ENCODE results near the gene PKD2L1.

Gene PKD2L1

GRCh38 chr10:100356067-100357017, 26.3 kb upstream of the PKD2L1 start:
- DNase-seq (ENCODE audit: low spot score) = no peak

DNA sequence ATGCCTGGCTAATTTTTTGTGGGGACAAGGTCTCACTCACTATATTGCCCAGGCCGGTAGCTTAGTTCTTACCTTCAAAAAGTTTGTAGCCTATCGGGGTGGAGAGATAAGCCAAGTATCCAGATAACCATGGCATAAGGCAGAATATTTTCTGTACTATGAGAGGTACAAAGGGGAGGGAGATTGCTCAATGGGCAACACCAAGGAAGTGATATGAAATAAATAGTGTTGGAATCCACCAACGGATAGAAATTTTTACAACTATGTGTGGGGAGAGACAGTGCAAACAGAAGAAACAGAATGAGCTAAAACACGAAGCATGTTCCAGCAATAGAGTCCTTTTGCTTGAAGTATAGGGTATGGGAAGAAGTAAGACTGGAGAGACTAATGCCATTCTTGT, 25.1 kb upstream of the PKD2L1 start:
- no peak for DNase-seq (ENCODE audit: low spot score)

DNA sequence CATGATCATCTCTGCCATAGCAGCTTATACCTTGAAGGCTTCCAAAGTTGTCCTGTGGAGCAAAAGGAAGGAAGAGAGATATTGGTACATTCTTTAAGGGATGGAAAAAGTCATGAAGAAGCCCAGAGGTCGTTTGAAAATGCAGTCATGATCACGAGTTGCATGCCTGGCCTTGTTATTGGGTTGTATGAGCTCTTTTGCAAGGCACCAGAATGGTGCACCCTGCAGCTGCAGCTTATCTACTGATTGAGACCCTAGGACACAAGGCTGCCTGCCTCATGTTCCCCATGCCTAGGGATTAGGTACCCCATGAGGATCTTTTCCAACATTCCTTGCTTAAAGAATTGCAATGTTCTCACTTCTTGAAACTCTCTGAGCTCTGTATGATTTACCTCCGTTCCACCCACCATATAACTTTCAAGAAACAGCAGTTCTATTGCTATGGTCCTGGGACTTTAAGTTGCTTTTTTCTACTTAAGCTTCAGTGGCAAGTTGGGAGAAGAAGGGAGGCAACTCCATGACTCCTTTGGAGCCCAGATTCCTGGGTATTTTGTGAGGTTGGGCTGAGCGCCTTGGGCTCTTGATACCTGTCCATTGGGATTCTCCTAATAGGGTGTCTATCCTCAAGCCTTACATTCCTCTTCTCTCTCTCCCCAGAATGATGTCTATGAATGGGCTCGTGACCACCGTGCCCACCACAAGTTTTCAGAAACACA, 23.9 kb upstream of the PKD2L1 start:
- no peak for DNase-seq (ENCODE audit: low spot score)

DNA sequence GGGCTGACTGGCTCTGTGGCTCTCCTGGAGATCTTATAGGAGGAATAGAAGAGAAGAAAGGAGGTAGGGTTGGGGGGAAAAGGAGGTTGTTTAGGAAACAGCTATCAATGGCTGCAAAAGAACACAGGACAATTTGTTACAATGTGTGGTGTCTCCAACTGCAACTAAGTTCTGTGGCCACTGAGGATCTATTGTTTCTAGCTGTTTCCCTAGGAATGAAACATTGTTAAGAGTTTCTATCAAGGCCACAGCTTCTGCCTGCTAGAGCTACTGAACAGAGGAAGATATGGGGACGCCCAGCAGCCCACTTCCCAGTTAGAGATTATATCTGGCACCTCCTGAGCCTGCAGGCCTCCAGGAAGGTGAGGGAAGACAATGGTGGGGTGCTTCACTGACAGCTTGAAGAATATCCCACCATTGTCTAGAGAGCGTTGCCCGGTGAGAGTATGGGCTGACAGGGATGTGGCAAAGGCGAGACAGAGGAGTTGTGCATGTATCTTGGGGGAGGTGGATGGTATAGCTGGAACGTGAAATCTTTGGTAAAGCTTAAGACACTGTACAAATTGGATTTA, 21.0 kb upstream of the PKD2L1 start:
- DNase-seq (ENCODE audit: low spot score) = peak; percentile 89

DNA sequence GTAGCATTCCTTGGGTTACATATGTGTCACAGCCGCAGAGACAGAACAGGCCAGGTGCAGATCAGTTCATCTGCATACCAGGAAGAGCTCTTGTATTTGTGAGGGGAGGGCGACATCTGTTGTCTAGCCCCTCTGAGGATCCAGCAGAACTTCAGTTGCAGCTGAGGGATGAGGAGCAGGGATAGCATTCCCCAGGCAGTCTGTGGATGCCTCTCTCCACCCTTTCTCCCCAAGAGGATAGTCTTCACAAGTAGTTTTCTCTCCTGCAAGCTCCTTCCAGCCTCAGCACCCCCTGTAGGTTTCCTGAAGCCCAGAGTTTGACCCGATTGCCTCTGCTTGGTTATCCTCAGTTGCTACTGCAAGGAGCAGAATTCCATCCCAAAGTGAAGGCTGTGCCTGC, 19.6 kb upstream of the PKD2L1 start:
- DNase-seq (ENCODE audit: low spot score) = no peak

- peak; percentile 48 for DNase-seq (ENCODE audit: low spot score)
These were observed 19.1 kb upstream of the PKD2L1 start for GRCh38 chr10:100349087-100349486.

- no peak for DNase-seq (ENCODE audit: low spot score)
These were observed 18.4 kb upstream of the PKD2L1 start for GRCh38 chr10:100348389-100348927.

DNA sequence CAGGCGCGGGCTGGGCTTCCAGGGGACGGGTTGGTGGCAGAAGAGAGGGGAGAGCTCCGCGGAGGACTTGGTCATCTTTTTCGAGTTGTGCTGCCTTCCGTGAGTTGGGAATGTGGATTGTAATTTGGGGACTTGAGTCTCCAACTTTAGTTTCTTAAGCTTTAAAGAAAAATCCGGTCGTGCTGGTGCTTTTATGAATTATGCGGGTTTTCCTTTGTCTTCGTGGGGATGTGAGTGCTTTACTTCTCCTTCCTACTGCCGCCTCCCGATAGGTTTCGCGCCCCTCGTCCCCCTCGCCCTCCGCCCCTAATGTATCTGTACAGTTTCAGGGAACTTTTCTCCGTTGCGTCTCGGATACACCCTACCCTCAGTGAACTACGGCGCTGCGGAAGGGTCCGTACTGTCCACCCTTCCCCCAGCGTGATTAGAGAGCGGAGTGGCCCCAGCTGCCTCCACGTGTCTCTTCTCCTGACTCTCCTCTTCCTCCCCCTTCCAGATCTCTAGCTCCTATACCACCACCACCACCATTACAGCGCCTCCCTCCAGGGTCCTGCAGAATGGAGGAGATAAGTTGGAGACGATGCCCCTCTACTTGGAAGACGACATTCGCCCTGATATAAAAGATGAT, 17.7 kb upstream of the PKD2L1 start:
- DNase-seq (ENCODE audit: low spot score) = no peak

DNA sequence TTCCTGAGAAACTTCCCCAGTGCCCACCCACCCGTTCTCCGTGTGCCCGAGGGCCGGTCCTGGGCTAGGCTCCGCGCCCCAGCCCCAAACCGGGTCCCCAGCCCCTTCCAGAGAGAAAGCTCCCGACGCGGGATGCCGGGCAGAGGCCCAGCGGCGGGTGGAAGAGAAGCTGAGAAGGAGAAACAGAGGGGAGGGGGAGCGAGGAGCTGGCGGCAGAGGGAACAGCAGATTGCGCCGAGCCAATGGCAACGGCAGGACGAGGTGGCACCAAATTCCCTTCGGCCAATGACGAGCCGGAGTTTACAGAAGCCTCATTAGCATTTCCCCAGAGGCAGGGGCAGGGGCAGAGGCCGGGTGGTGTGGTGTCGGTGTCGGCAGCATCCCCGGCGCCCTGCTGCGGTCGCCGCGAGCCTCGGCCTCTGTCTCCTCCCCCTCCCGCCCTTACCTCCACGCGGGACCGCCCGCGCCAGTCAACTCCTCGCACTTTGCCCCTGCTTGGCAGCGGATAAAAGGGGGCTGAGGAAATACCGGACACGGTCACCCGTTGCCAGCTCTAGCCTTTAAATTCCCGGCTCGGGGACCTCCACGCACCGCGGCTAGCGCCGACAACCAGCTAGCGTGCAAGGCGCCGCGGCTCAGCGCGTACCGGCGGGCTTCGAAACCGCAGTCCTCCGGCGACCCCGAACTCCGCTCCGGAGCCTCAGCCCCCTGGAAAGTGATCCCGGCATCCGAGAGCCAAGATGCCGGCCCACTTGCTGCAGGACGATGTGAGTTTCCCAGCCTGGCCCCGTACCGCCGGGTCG, 16.9 kb upstream of the PKD2L1 start, which contains the start of gene SCD:
Gene SCD (plus strand): TSS at position 469 of the 803 bp plus-strand sequence. CDS start 272 bp downstream, at position 741.
- DNase-seq (ENCODE audit: low spot score) = peak; percentile 99

GRCh38 chr10:100346351-100346764, 16.3 kb upstream of the PKD2L1 start:
- peak; percentile 83 for DNase-seq (ENCODE audit: low spot score)

- peak; percentile 59 for DNase-seq (ENCODE audit: low spot score)
These were observed 15.7 kb upstream of the PKD2L1 start for GRCh38 chr10:100345570-100346330.

- DNase-seq (ENCODE audit: low spot score) = no peak
These were observed 14.3 kb upstream of the PKD2L1 start for GRCh38 chr10:100344241-100344788.

DNA sequence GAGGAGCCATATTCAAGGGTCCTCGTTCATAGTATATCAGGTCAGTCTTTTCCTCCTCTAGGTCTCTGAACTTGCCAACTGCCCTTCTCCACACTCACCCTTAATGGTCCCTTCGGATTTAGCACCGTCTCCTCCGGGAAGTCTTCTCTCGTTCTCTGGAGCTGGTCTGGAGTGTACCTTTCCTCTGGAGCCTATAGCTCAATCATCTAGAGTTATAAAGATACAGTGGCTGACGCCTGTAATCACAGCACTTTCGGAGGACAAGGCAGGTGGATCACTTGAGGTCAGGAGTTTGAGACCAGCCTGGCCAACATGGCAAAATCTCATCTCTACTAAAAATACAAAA, 12.6 kb upstream of the PKD2L1 start:
- DNase-seq (ENCODE audit: low spot score) = no peak

GRCh38 chr10:100341953-100342626, 12.1 kb upstream of the PKD2L1 start:
- DNase-seq (ENCODE audit: low spot score) = peak; percentile 82

GRCh38 chr10:100340948-100341847, 11.2 kb upstream of the PKD2L1 start:
- peak; percentile 93 for DNase-seq (ENCODE audit: low spot score)

DNA sequence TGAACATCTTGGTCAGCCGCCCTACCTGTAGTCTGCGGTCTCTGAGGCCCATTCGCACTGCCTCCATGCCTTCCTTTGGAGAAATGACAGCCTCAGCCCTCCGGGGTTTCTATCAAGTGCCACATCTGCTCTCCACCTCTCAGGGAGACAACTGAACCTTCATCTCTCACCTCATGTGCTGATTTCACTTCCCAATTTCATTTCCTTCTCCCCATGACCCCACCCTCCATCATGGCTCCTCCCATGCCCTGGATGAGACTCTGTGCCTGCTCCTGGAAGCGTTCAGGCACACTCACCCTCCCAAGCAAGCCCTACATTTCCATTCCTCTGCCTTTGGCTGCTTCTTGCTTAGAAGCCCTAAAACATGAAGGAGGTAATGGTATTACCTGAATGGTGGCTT, 9.2 kb upstream of the PKD2L1 start:
- no peak for DNase-seq (ENCODE audit: low spot score)

GRCh38 chr10:100338434-100339036, 8.5 kb upstream of the PKD2L1 start:
- peak; percentile 76 for DNase-seq (ENCODE audit: low spot score)

GRCh38 chr10:100334762-100335161, 4.7 kb upstream of the PKD2L1 start:
- DNase-seq (ENCODE audit: low spot score) = no peak
